ENCODE measurements around the gene ZBTB32.

Gene ZBTB32

DNA sequence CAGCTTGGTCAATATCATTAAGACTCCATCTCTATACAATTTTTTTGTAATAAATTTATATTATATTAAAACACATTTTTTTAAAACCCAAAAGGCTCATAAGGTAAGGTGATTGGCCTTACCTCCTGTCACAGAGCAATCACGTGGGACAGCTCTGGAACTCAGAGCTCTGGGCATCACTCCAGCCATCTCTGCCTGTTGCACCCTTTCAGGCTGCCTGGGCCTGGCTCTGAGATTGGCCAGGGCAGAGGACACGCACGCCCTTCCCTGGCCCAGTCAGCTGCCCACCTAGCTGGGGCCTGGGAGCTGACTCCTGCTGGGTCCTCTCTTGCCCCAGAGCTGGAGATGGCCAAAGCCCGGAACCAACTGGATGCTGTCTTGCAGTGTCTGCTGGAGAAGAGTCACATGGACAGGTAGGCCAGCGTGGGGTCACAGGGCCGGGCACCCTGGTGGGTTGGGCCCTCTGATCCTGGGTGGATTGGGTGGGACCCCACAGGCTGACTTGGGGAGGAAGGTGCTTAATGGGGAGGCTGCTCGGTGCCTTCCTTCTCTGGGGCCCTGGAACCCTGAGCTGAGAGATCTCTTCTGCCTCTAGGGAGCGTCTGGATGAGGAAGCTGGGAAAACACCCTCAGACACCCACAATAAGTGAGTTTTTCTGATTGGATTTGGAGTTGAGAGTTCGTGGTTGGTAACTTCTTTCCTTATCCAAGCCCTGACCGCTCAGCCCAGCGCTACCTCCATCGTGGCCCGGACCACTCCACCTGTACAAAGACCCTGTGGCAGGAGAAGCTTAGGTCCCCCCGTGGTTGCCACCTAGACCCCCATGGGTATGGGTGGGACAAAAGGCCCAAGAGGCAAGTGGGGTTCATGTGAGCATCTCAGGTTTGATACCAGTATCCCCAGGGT, 47.7 kb downstream of the ZBTB32 start:
- TF ChIP-seq, protein P1, sequence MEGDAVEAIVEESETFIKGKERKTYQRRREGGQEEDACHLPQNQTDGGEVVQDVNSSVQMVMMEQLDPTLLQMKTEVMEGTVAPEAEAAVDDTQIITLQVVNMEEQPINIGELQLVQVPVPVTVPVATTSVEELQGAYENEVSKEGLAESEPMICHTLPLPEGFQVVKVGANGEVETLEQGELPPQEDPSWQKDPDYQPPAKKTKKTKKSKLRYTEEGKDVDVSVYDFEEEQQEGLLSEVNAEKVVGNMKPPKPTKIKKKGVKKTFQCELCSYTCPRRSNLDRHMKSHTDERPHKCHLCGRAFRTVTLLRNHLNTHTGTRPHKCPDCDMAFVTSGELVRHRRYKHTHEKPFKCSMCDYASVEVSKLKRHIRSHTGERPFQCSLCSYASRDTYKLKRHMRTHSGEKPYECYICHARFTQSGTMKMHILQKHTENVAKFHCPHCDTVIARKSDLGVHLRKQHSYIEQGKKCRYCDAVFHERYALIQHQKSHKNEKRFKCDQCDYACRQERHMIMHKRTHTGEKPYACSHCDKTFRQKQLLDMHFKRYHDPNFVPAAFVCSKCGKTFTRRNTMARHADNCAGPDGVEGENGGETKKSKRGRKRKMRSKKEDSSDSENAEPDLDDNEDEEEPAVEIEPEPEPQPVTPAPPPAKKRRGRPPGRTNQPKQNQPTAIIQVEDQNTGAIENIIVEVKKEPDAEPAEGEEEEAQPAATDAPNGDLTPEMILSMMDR (conservative IDR thresholded peaks at IDR 0.05; ENCODE audit: control insufficient read depth, insufficient read depth, low read depth, low read length) = no peak
- no peak overlapping the region for H3K4me3 ChIP-seq (ENCODE audit: control insufficient read depth, low read depth, low read length)
- no peak for DNase-seq (ENCODE audit: low read depth)

- TF ChIP-seq, protein P1 (conservative IDR thresholded peaks at IDR 0.05; ENCODE audit: control insufficient read depth, insufficient read depth, low read depth, low read length) = no peak
- H3K4me3 ChIP-seq (ENCODE audit: control insufficient read depth, low read depth, low read length) = no peak overlapping the region
- no peak for DNase-seq (ENCODE audit: low read depth)
Observed at GRCh38 chr19:35752746-35753350, 48.5 kb downstream of the ZBTB32 start.

DNA sequence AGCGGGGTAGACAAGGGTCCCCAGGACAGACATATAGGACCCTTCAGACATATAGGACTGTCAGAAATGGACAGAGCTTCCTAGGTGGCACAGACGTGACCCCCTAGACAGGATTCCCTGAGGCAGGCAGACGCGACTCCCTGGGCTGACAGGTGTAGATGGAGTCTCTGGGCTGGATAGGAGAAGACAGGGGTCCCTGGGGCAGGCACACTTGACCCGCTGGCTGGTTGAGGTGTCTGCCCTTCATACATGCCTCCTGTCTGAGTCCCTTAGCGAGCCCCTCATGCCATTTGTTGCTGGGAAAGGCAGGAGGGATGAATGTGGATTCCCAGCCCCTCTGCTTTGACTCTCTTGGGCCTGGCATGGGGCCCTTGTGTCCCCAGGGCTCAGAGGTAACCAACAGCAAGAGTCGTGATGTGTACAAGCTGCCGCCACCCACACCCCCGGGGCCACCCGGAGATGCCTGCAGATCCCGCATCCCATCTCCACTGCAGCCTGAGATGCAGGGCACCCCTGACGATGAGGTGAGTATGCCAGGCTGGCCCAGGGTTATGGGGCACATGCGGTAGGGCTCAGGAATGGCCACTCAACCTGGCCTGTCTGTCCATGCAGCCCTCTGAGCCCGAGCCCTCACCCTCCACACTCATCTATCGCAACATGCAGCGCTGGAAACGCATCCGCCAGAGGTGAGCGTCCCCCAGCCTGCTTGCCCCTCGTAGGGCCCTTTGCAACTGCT, 49.4 kb downstream of the ZBTB32 start:
- no peak for DNase-seq (ENCODE audit: low read depth)
- TF ChIP-seq, protein P1 (conservative IDR thresholded peaks at IDR 0.05; ENCODE audit: control insufficient read depth, insufficient read depth, low read depth, low read length) = no peak
- H3K4me3 ChIP-seq (ENCODE audit: control insufficient read depth, low read depth, low read length) = no peak overlapping the region

- TF ChIP-seq, protein P1 (conservative IDR thresholded peaks at IDR 0.05; ENCODE audit: control insufficient read depth, insufficient read depth, low read depth, low read length) = no peak
- DNase-seq (ENCODE audit: low read depth) = peak; percentile 12
- H3K4me3 ChIP-seq (ENCODE audit: control insufficient read depth, low read depth, low read length) = peak overlapping the region; percentile 31
Observed at GRCh38 chr19:35754370-35755130, 50.2 kb downstream of the ZBTB32 start.

DNA sequence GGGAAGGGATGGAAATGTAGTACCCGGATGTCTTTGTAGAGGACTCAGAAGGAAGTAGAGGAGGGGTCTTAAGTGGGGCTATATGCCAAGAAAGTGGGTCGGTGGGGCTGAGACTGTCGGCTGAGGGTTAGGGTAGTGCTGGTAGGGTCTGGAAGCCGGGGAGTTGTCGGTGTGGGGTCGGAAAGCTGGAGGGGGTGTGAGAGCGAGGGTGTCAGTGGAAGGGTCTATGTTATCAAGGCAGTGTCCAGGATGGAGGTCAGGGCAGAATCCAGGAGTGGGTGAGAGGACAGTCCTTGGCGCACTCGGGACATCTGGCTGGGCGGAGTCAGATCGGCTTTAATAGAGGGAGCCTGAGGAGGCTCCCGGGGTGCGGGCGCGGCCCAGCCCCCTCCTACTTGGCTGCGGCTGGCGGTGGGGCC, 50.8 kb downstream of the ZBTB32 start:
- no peak for DNase-seq (ENCODE audit: low read depth)
- H3K4me3 ChIP-seq (ENCODE audit: control insufficient read depth, low read depth, low read length) = peak overlapping the region; percentile 31
- TF ChIP-seq, protein P1 (conservative IDR thresholded peaks at IDR 0.05; ENCODE audit: control insufficient read depth, insufficient read depth, low read depth, low read length) = no peak

Measured in fibroblast of mammary gland (primary cell).